22Rv1 (cell line): ENCODE results near the gene ARL2BP.
"Not testable (repeated sequence)": the region's sequence is repeated elsewhere in the genome, so short reads cannot be mapped to it uniquely, and the experiment has no call there.

Experiments
- H3K27ac ChIP-seq: fragments of 450-650 bp; 2 replicates; pipeline ENCODE4 v1.5.1; 2017
- CTCF ChIP-seq: fragments of 450-650 bp; IDR thresholded peaks from 2 replicates; pipeline ENCODE4 v1.5.1; 2017; ENCODE audit warnings: mild to moderate bottlenecking
- ZFX ChIP-seq: fragments of 450-650 bp; IDR thresholded peaks from 2 replicates; pipeline ENCODE4 v1.6.1; 2017; ENCODE audit warnings: antibody characterized with exemption, borderline replicate concordance

Gene ARL2BP

DNA sequence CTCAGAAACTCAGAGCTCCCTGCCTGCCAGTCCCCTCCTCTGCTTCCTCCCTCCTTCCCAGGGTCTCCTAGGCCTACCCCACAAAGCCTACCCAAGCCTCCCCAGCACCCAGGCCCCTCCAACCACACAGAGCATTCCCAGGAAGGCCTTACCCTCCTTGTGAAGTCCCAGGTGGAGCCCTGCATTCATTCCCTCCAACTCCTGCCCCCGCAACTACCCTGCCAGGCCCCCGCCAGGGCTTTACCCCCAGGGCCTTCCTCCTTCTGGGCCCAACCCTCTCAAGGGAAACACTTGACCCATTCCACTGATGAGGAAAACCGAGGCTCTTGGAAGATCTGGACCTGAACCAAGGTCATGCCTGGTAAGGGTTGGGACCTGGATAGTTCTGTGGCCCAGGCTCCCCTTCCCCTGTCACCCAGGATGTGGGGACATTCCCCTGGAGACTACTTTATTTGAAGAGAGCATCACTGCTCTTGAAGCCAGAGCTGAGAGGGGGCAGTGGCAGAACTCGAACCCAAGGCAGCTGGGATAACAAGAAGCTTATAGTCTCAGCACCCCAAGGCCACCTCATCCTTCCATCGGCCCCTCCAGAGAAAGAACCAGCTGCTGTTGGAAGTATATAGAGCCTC, 26.9 kb downstream of the ARL2BP start:
- TF ChIP-seq ZFX (no peak), CTCF (no peak)
- no peak overlapping the region for H3K27ac ChIP-seq

- H3K27ac ChIP-seq = no peak overlapping the region
- TF ChIP-seq ZFX = no peak
- TF ChIP-seq CTCF = no peak
Observed at GRCh38 chr16:57273359-57273758, 28.3 kb downstream of the ARL2BP start.

GRCh38 chr16:57273826-57274225, 28.8 kb downstream of the ARL2BP start:
- no peak overlapping the region for H3K27ac ChIP-seq
- TF ChIP-seq CTCF (no peak), ZFX (no peak)

DNA sequence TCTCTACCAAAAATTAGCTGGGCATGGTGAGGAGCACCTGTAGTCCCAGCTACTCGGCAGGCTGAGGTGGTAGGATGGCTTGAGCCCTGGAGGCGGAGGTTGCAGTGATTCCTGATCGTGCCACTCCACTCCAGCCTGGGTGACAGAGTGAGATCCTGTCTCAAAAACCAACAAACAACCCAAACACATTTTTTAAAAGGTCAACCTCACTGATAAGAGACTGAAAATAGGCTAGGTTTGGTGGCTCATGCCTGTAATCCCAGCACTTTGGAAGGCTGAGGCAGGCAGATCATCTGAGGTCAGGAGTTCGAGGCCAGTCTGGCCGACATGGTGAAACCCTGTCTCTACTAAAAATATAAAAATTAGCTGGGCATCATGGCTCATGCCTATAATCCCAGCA, 30.9 kb downstream of the ARL2BP start:
- not testable (repeated sequence) for H3K27ac ChIP-seq

DNA sequence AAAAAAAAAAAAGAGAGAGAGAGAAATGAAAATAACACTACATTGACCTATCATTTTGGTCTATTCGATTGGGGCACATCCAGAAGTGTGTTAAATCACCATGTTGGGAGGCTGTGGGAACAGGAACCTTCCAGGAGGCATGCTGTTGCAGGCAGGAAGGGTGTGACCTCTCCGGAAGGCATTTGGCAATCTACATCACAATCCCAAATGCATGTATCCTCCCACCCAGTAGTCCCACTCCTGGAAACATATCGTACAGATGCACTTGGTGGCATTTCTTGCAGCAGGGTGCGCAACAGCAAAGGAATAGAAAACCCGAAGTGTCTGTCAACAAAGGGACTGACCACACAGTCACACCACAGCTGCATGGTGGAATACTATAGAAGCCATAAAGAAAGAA, 31.5 kb downstream of the ARL2BP start:
- TF ChIP-seq CTCF (no peak), ZFX (no peak)
- no peak overlapping the region for H3K27ac ChIP-seq

GRCh38 chr16:57277586-57277985, 32.5 kb downstream of the ARL2BP start:
- no peak overlapping the region for H3K27ac ChIP-seq
- TF ChIP-seq CTCF = no peak
- TF ChIP-seq ZFX = no peak

- TF ChIP-seq CTCF = no peak
- no peak for TF ChIP-seq ZFX
- no peak overlapping the region for H3K27ac ChIP-seq
Observed at GRCh38 chr16:57278494-57278893, 33.4 kb downstream of the ARL2BP start.
